ENCODE measurements around the gene CLDN6.

Gene CLDN6

DNA sequence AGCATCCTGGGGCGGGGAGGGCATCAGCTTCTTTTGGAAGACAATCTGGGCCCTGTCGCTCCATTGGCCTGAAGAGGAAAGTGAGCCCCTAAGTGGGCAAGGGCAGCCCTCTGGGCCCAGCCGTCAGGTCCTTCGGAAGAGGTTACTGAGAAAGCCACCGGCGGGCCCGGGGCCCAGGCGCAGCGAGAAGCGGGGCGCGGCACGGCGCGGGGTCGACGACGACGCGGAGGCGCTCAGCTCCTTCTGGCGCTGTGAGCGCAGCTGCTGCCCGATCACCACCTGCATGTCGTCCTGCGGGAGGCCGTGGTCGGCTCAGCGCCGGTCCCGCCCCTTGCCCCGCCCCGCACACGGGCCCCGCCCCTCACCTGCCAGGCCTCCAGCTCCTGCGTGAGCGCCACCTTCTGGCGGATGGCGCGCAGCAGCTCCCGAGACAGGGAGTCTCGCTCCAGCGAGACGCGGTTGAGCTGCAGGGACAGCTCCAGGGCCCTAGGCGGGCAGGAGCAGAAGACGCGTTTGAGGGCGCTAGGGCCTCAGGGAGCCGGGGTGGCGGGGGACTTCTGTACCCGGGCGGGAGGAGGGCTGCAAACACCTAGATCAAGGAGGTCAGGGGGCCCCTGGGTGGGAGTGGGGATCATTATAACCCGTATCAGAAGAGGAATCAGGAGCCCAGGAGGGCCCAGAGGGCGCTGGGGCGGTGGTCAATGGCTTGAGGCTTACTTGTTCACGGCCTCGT lies 10.2 kb upstream of the CLDN6 start:
- DNase-seq (ENCODE audit: low read depth), result no peak

GRCh38 chr16:3027489-3027795 lies 9.5 kb upstream of the CLDN6 start:
- DNase-seq (ENCODE audit: low read depth), result no peak

GRCh38 chr16:3026609-3027488 lies 8.9 kb upstream of the CLDN6 start:
- DNase-seq (ENCODE audit: low read depth), result no peak

DNA sequence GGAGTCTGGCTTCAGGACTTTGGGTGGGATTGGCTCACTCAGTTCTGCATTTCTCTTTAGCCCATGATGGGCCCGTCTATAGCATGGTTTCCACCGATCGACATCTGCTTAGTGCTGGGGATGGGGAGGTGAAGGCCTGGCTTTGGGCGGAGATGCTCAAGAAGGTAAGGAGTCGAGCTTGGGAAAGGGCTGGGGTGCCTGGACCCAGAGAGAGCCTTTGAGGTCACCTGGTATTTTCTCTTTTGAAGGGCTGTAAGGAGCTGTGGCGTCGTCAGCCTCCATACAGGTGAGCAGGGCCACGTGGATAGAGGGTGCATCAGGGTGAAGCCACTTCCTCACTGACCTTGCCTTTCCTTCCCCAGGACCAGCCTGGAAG lies 8.0 kb upstream of the CLDN6 start:
- no peak for DNase-seq (ENCODE audit: low read depth)

DNA sequence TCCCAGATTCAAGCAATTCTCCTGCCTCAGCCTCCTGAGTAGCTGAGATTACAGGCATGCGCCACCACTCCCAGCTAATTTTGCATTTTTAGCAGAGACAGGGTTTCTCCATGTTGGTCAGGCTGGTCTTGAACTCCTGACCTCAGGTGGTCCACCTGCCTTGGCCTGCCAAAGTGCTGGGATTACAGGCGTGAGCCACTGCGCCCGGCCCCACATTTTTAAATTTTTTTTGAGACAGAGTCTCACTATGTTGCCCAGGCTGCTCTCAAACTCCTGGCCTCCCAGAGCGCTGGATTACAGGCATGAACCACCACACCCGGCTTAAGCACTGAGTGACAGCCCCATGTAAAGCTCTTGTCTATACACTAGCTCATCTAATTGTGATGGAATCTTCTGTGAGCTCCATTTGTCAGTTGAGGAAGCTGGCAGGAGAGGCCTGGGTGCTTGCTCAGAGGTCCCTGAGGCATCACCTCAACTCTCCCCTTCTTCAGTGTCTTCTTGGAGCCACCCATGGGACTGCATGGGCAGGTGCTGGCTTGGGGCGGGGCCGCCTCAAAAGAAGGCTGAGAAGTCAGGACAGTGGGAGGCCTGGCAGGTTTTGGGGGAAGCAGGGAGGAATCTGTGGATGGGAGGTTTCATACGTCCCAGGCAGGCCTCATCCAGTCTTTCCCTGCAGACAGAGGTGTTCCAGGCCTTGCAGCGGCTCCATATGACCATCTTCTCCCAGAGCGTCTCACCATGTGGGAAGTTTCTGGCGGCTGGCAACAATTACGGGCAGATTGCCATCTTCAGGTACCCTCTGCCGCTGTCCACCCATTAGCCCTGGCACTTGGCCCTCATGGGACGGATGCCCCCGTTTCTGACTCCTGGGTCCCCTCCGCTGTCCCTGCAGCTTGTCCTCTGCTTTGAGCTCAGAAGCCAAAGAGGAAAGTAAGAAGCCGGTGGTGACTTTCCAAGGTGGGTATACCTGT lies 7.3 kb upstream of the CLDN6 start:
- no peak for DNase-seq (ENCODE audit: low read depth)

- DNase-seq (ENCODE audit: low read depth), result peak; percentile 80
These were observed 5.9 kb upstream of the CLDN6 start, which contains the start of the genes HCFC1R1 and THOC6 for GRCh38 chr16:3023669-3024478. TSS of gene HCFC1R1 (minus strand) at chr16:3023942. CDS start at chr16:3023941, 1 bp downstream. TSS of gene THOC6 (plus strand) at chr16:3024035. CDS start at chr16:3024327, 292 bp downstream.

DNA sequence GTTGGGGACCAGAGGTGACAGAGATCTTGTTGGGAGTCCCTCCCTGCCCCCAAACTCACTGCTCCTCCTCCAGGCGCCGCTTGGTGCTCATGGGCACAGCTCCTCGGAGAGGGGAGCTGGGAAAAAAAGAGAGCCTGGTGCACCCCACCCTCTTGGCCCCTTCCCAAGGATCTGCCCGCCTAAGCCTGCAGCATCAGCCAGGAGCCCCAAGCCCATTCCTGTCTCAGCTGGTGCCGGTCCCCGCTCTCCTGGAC lies 5.4 kb upstream of the CLDN6 start:
- DNase-seq (ENCODE audit: low read depth), result peak; percentile 60

- peak; percentile 43 for DNase-seq (ENCODE audit: low read depth)
These were observed 4.9 kb upstream of the CLDN6 start for GRCh38 chr16:3022684-3023414.

DNA sequence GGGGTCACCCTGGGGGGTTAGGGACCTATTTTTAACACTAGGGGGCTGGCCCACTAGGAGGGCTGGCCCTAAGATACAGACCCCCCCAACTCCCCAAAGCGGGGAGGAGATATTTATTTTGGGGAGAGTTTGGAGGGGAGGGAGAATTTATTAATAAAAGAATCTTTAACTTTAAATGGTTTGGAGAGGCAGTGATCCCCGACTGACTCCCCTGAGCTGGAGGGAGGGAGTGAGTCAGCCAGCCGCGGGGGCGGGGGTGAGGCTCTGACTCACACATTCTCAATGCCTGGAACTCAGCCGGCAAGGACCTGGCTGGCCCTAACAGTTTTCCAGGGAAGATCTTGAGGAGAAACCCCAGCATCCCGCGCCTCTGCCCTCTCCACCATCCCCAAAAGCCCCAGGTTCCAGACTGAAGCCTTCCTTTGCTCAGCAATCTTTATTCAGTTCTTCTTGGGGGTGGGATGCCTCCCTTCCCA lies 4.3 kb upstream of the CLDN6 start:
- peak; percentile 80 for DNase-seq (ENCODE audit: low read depth)

- peak; percentile 79 for DNase-seq (ENCODE audit: low read depth)
These were observed 3.6 kb upstream of the CLDN6 start for GRCh38 chr16:3021449-3022207.

DNA sequence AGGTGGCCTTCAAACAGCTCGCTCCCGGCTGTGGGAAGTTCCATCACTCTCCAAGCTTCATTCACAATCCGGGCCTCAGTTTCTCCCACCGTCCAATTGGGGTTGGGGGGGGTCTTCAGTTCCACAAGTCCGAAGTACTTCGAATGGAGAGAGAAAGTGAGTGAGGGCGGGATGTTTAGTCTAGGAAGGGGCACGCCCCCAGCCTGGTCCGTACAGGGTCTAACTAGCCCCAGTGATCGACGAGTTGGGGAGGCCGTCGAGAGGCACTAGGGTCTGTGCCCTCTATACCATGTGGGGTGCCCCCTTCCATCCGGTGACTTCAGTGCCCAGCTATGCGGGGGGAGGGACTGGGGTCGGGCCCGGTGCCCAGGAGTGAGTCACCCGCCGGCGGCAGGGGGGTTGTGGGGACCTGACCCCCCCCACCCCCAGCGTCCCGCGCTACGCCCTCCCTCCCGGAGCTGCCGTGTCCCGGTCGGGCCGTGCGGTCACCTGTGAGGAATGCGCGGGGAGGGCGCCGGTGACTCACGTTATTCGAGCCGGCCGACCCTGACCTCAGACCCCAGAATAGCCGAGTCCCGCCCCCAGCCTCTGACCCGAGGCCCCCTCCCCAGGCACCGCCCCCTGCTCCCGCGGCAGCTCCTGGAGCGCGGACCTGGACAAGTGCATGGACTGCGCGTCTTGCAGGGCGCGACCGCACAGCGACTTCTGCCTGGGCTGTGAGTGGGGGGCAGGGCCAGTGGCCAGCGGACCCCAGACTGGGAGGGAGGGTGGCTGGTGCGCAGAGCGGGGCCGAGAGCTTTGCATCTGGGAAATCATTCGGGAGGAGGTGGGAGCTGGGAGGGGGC lies 2.8 kb upstream of the CLDN6 start:
- peak; percentile 48 for DNase-seq (ENCODE audit: low read depth)

DNA sequence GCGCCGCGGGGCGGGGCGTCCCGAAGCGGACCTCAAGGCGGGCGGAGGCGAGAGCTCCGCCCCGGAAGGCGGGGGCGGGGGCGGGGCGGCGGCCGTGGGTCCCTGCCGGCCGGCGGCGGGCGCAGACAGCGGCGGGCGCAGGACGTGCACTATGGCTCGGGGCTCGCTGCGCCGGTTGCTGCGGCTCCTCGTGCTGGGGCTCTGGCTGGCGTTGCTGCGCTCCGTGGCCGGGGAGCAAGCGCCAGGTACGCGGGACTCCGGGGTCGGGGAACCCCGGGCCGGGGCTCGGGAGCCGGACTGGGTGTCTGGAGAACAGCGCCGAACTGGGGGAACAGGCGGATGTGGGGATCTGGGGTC lies 2.2 kb upstream of the CLDN6 start, which contains the start of gene TNFRSF12A:
TNFRSF12A (plus strand) TSS at position 122 of the 357 bp plus-strand sequence; CDS start at position 152, 30 bp downstream.
- no peak for DNase-seq (ENCODE audit: low read depth)

GRCh38 chr16:3019594-3020246 lies 1.7 kb upstream of the CLDN6 start:
- no peak for DNase-seq (ENCODE audit: low read depth)

DNA sequence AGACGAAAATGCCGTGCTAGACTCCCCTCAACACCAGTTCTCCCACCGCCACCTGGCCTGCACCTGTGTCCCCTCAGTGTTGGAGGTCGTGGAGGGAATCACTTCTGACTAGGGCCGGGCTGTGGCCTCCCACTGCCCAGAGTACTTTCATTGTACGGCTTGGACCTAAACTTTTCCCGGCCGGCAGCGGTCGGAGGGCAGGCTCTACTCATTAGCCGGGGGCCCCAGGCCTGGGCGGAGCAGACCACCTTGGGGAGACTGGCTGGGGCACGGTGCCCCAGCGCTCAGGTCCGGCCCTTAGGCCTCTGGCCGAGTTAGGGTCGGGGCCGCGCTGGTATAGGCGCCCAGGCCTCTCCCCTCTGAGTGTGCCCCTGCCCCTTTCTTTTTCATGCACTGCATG lies 639 bp downstream of the CLDN6 start:
- DNase-seq (ENCODE audit: low read depth), result no peak

DNA sequence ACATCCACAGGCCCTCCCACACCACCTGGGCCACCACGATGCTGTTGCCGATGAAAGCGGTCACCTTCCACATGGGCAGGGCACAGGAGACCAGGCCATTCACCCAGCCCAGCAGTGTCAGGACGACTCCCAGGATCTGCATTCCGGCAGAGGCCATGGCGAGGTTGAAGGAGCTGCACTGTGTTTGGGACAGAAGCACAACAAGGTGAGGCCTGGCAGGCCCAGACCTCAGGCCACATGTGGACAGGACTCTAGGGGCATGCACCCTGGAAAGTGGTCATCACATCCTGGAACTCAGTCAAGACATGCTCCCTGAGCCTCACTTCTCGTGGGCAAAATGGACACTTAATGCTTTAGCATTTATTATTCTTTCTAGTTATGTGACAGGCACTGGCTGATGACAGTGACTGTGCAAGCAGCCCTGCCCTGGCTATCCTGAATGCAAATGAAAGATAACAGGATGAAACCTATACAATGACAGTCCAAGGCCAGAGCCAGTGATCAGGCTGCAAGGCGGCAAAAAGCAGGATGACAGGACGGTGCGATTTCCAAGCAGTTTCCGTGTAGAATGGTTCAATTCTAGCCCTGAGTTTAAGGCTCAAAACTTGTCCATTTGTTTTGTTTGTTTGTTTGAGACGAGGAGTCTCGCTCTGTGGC lies 2.0 kb downstream of the CLDN6 start:
- no peak for DNase-seq (ENCODE audit: low read depth)

- no peak for DNase-seq (ENCODE audit: low read depth)
These were observed 3.0 kb downstream of the CLDN6 start for GRCh38 chr16:3014971-3015370.

- DNase-seq (ENCODE audit: low read depth), result no peak
These were observed 3.8 kb downstream of the CLDN6 start for GRCh38 chr16:3013998-3014690.

All from GM04503 (cell line).